Measurements from ENCODE around the gene DGCR8.

GRCh38 chr22:20123366-20124082 is 43.5 kb downstream of the DGCR8 start:
- TF ChIP-seq POLR2A (IDR thresholded peaks at IDR 0.05; ENCODE audit: low read length) (no peak), EP300 (IDR thresholded peaks at IDR 0.05) (no peak), CTCF (IDR thresholded peaks at IDR 0.05) (no peak), ZC3H11A (IDR thresholded peaks at IDR 0.05) (no peak), REST (IDR thresholded peaks at IDR 0.05) (no peak), RAD21 (conservative IDR thresholded peaks at IDR 0.05 in 1 of 2, IDR thresholded peaks at IDR 0.05 in 1 of 2) (no peak), SMC3 (IDR thresholded peaks at IDR 0.05) (no peak), KDM1A (IDR thresholded peaks at IDR 0.05; ENCODE audit: low read depth) (no peak)

Data from A549 (cell line).